Measurements from ENCODE around the gene BATF. TPM values are rescaled to one million over a fixed set of nuclear protein-coding genes. Genes with fewer than 3 reads are reported as not detected.
"Not testable (repeated sequence)": the region's sequence is repeated elsewhere in the genome, so short reads cannot be mapped to it uniquely, and the experiment has no call there.

The BATF gene, protein sequence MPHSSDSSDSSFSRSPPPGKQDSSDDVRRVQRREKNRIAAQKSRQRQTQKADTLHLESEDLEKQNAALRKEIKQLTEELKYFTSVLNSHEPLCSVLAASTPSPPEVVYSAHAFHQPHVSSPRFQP
- not detected in 2 replicates for total RNA-seq (2014; rRNA removed; shearing (Covaris generic))
- polyA plus RNA-seq (2015; cell fraction: cytosol; rRNA removed) = not detected in 2 replicates
- polyA plus RNA-seq (2015; cell fraction: nucleus; rRNA removed) = not detected in 2 replicates

DNA sequence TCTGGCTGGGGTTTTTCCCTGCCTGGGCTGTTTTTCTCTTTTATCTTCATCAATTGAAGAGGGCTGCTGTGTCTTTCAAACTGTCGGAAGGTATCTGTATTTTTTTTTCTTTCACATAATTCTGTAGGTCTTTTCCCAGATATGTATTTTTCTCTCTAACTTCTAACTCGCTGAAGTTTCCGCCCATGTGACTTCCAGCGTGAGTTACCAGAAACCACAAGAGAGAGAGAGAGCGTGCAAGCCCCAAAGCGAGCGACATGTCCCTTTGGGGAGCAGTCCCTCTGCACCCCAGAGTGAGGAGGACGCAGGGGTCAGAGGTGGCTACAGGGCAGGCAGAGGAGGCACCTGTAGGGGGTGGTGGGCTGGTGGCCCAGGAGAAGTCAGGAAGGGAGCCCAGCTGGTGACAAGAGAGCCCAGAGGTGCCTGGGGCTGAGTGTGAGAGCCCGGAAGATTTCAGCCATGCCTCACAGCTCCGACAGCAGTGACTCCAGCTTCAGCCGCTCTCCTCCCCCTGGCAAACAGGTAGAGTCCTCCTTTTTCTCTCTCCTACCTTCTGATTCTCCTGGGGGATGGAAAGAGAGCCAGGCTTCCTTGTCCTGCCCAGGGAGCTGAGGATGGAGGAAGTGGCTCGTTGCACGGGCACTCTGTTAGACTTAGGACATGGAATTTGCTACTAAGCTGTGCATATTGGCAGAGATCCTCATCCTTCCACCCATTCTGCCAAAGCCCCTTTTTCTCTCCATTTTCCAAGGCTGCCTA lies at the start of gene BATF:
BATF (plus strand) TSS at position 246 of the 759 bp plus-strand sequence; CDS start at position 460, 214 bp downstream.
- no peak for DNase-seq (ENCODE audit: low read depth)

DNA sequence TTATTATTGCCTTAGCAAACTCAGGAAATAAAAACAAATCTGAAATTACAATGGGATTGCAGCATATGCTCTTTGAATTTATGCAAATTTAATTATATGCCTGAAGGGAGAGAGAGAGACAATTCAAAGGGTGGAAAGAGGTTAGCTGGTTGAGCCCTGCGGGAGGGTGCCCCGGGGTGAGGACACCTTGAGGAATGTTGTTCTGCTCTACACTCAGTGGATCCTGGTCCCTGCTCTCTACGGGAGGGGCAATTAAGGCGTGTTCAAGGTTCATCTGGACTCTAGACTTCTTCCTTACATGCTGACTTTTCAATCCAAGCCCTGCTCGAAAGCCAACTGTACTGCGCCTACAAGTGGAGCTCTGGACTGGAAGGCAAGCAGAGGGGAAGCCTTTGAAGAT lies 48.1 kb upstream of the BATF start:
- DNase-seq (ENCODE audit: low read depth) = not testable (repeated sequence)

DNA sequence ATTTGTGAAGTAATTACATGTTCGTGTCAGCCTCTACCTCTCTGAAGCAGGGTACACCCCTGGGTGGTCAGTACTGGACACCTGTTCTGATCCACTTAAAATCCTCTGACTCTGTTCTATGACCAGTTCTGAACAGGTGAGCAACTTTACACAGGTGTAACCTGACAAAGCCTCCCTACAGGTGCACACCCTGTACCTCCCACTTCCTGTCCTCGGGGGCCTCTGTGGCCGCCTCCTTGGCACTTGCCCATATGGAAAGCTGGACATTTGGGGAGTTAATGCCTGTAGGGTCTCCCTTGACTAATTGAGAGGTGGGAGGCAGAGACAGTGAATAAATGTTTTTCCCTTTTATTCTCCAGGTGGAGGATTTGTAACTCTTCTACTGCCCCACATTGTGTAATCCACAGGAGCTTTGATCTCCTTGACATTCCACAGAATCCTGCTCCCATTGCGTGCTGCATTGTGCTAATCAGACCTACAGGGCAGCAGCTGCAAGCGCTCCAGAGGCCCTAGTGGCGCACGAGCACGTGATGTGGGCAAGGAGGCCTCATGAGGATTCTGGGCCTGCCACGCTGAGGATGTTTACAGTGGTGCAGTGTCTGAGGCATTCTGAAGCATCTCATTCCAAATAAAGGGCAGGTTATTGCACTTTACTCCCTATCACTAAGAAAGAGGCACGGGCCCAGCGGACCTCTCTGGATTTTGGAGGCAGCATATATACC lies 45.8 kb upstream of the BATF start:
- DNase-seq (ENCODE audit: low read depth) = no peak

- no peak for DNase-seq (ENCODE audit: low read depth)
These were observed 44.4 kb upstream of the BATF start for GRCh38 chr14:75477881-75478280.

DNA sequence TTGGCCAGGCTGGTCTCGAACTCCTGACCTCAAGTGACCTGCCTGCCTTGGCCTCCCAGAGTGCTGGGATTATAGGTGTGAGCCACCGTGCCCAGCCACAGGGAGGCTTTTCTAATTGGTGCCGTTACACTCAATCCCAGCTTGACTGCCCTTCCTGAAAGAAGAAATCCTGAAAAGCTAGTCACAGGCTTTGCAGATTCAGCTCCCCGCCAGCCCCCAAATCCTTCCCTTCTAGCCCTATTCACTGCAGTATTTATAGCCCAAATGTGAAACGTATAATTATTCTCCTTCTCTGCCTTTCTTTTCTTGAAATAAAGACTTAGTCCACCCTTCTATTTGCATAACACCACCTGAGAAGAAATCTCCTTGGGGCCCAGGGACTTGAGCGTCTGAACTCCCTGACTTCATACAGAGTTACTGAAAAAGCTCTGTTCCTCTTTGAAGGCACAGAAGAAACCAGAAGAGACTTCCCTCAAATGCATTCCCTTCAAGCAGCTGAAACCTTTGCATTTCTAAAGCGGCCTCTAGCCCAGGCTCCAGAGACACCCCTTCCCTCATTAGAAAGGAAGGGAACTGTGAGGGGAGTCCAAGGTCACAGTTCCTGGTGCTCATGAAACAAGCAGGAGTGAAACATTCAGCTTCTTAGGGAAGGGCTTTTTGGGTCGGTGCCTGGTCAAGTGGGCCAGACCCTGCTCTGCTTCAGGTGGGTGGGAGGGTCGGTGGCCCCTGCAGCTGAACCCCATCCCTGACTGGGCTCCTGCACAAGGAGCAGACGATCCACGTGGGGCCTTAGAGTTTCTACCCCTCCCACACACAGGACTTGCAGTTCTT lies 42.3 kb upstream of the BATF start:
- no peak for DNase-seq (ENCODE audit: low read depth)

DNA sequence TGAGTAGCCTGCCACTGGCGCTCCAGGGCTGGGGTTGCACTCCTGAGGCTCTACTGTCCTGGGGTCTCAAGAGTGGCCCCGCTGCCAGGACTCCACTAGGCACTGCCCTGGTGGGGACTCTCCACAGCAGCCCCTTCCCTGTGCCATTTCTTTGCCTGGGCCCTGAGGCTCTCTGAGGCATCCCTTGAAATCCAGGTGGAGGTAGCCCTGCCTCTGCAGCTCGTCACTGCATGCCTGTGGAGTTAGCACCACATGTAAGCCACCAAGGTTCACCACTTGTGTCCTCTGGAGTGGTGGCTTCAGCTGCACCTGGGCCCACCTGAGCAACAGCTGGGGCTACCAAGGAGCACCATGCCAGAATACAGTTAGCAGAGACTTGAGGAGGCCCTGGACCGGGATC lies 39.9 kb upstream of the BATF start:
- no peak for DNase-seq (ENCODE audit: low read depth)

DNA sequence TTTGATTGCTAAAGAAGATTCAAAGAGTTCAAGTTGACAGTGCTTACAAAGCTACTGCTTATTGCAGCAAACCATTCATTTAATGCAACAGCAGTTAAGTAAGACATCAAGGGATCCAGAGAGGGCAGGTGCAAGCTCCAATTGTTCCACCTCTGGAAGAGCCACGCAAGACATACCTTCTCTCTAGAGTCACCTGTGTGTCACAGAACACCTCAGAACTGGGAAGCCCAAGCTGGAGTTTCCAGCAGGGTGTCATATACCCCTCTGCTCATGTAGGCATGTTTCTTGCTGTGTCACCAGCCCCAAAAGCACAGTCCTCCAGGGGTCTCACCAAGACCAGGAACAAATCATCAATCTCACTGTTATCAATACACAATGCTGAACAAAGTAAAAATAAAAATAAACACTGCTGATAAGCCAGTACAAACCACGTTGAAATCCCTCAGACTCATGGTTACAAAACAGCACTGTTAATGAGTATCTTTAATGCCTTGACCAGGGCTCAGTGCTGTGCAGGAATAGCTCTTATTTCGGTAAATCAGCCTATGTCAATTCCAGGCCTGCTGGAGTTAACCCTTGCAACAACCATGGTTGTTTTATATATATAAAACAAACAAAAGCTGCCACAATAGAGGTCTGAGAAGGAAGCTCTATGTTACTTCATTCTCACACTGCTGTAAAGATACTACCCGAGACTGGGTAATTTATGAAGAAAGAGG lies 37.4 kb upstream of the BATF start:
- no peak for DNase-seq (ENCODE audit: low read depth)

DNA sequence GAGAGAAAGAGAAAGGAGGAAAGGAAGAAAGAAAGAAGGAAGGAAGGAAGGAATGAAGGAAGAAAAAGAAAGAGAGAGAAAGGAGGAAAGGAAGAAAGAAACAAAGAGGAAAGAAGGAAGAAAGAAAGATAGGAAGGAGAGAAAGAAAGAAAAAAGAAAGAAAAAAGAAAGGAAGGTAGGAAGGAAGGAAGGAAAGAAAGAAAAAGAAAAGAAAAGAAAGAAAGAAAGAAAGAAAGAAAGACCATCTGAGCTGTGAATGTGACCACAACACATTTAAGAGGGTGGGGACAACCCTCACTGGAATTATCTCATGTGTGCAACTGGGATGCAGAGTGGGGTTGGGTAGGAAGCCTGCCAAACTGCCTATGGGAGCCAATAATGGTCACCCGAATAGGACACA lies 36.0 kb upstream of the BATF start:
- DNase-seq (ENCODE audit: low read depth) = no peak

DNA sequence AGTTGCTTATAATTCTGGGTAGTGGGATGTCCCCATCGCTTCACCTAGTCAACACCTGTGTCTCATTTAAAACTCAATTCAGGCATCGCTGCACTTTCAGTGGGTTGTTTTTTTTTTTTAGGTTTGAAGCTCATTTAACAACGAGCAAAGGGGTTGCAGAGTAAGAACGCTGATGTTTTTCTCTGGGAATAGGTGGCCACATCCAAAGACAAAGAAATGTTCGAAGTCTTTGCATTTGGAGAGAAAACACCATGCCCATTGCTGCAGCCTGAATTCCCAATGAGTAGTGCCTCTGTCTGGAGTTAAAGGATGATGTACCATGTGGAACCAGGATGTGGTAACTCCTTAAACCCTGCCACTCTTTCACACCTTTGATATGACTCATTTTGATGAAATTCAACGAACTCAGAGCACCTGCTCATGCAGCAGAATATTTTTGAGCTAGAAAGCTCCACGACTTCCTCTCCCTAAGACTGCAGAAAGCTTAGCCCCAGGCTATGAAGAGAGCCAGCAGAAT lies 35.1 kb upstream of the BATF start:
- peak; percentile 56 for DNase-seq (ENCODE audit: low read depth)

DNA sequence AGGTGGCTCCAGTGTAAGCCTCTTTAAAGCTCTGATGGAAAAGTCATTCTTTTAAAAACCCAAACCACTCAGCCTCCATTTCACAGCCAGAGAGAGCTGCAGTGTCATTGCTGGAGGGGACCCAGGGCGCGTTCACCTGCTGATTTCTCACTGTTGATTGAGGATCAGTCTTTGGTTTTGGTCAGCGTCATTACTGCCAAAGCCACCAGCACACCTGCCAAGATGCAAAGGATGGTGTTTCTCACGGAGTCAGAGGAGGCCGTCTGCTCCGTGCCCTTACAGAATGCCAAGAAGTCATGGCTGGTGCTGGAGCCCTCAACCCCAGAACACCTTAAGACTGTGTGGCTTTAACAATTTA lies 32.8 kb upstream of the BATF start:
- no peak for DNase-seq (ENCODE audit: low read depth)

DNA sequence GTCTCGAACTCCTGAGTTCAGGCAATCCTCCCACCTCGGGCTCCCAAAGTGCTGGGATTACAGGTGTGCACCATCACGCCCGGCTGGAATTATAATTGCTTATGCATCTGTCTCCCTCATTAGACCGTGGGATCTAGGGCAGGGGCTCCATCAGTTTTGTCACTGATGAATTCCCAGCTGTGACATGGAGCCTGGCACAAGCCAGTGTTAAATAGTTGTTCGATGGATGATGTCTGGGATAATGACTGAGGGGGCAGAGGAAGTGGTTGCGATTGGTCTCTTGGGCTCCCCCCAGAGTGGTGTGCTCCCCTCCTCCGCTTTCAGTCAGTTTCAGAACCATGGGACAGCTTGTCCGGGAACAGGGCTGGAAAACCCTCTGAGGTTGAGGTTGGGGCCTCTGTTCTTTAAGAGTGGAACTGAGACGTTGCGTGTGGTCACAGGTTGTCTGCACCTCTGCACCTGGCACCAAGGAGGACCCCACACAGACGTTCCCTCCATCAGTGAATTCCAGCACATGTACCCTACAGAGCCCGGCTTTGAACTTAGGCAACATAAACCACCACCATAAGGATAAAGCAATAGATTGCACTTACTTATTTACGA lies 30.8 kb upstream of the BATF start:
- DNase-seq (ENCODE audit: low read depth) = no peak

DNA sequence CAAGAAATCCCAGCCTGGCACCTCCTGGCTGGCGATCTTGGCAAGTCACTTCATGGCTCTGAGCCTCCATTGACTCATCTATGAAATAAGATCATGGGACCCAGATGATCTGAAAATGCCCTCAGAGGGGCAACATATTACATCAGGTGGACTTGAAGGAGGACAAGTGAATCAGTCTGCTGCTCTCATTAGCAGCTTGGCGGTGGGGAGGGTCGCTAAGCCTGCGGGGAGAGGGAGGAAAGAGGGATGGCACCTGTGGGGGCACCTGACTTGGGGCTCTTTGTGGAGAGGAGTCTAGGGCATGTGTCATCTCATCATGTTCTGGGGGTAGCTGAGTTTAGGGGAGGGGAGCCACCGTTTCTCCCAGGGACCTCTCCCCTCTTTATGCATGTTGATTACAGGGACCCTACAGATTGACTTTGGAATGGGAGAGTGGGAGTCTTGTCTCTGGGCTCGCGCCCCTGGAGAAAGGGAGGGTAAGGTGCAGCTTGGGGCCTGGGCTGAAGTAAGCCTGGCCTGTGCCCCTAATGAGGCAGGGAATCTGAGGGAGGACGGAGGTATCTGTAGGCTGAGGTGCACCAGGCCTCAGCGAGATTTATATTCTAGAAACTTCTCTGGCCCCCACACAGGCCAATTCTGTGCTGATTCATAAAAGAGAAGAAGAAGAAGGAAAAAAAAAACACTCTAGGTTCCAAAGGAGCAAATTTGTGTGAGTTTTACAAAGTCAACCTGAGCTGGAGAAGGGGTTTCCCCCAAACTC lies 29.3 kb upstream of the BATF start:
- no peak for DNase-seq (ENCODE audit: low read depth)

GRCh38 chr14:75493592-75494087 lies 28.6 kb upstream of the BATF start:
- no peak for DNase-seq (ENCODE audit: low read depth)

DNA sequence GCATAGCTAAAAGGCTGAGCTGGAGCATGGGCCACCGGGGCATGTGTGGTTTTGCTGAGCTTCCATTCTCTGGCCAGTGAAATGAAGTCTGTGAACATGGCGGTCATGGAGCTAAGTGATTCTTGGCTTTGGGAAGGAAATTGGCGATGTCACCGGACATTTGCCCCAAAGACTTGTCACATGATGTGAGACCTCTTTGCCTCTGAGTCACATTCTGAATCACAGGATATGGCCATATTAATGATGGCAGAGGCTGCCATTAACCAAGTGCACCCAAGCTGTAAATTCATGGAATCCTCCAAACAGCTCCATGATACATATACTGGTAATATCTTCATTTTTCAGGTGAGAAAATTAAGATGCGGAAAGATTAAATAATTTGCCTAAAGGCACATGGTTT lies 27.4 kb upstream of the BATF start:
- peak; percentile 42 for DNase-seq (ENCODE audit: low read depth)

DNA sequence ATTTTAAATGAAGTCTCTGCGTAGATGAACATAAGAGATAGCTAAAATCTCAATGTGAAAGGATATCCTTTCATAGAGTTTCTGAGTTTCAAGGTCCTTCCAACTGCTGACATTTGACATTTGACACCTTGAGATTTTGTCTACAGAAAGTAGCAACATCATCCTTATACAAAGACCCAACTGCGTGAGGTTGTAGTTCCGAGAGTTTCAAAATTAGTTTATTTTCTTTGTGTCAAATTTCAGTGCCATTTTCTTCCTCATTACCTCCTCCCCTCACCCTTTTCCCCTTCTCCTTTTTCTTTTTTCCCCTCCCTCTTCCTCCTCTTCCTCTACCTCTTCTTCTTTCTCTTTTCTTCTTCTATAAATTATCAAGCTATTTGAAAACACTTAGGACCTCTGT lies 26.9 kb upstream of the BATF start:
- DNase-seq (ENCODE audit: low read depth) = no peak

- no peak for DNase-seq (ENCODE audit: low read depth)
These were observed 26.4 kb upstream of the BATF start for GRCh38 chr14:75495882-75496281.

DNA sequence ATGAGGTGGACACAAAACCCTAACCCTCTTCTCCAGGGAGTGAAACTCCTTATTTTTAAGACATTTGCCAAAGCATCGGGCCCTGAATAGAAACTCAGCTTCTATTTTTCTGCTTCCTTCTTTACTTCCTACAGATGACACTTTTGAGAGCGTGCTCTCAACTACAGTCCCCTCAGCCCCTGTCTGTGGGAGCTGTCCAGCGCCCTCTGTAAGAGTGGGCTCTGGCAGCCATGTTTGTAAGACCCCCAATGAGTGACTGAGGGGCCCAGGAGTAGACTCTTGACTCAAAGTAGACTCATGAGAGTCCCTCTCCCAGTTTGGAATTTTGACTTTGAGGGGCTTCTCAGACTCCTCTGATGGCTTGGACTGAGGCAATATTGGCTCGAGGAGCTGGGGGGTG lies 25.5 kb upstream of the BATF start:
- DNase-seq (ENCODE audit: low read depth) = no peak

GRCh38 chr14:75497191-75497590 lies 25.1 kb upstream of the BATF start:
- no peak for DNase-seq (ENCODE audit: low read depth)

- DNase-seq (ENCODE audit: low read depth) = no peak
These were observed 24.6 kb upstream of the BATF start for GRCh38 chr14:75497701-75498100.
